Lung (tissue), 12 donors: ENCODE measurements around the gene ATXN1. TPM values are rescaled to one million over a fixed set of nuclear protein-coding genes. Genes with fewer than 3 reads are reported as not detected.

Experiments used
- ATAC-seq: fragments of 200-7000 bp; cut with Tn5 transposase; one replicate; pipeline ENCODE4 v1.9.1; 2020; ENCODE audit warnings: moderate number of reproducible peaks; ENCODE audit not compliant: insufficient read depth, low FRiP score
- DNase-seq, 3 donors: peaks; one replicate each; pipeline ENCODE4 v3.0.0-alpha.2; 2013 to 2017
- H3K27ac ChIP-seq, 2 donors: one replicate each; pipeline ENCODE4 v1.5.1; 2013; ENCODE audit warnings: mild to moderate bottlenecking in 2 of 2, moderate library complexity in 2 of 2, control low read depth in 1 of 2, inconsistent platforms in 1 of 2, low read depth in 1 of 2, low read length in 1 of 2
- H3K27me3 ChIP-seq, 3 donors: one replicate each; pipeline ENCODE4 v1.5.1; 2013; ENCODE audit warnings: low read length in 2 of 3; ENCODE audit not compliant: control insufficient read depth in 3 of 3, insufficient read depth in 3 of 3
- H3K36me3 ChIP-seq, 4 donors: one replicate each; pipeline ENCODE4 v1.5.1; 2013; ENCODE audit warnings: low read length in 4 of 4, mild to moderate bottlenecking in 1 of 4, moderate library complexity in 1 of 4; ENCODE audit not compliant: control insufficient read depth in 4 of 4, insufficient read depth in 4 of 4
- H3K4me1 ChIP-seq, 5 donors: one replicate each; pipeline ENCODE4 v1.5.1; 2013; ENCODE audit warnings: low read length in 5 of 5, mild to moderate bottlenecking in 2 of 5, moderate library complexity in 1 of 5; ENCODE audit not compliant: control insufficient read depth in 5 of 5, insufficient read depth in 5 of 5
- H3K4me3 ChIP-seq: one replicate; pipeline ENCODE4 v1.5.1; 2013; ENCODE audit warnings: mild to moderate bottlenecking, control low read depth, moderate library complexity
- H3K9ac ChIP-seq, 2 donors: one replicate each; pipeline ENCODE4 v1.5.1; 2013; ENCODE audit warnings: low read length in 2 of 2, control low read depth in 1 of 2; ENCODE audit not compliant: insufficient read depth in 1 of 2
- H3K9me3 ChIP-seq, 4 donors: one replicate each; pipeline ENCODE4 v1.5.1; 2013; ENCODE audit warnings: low read length in 3 of 4, mild to moderate bottlenecking in 1 of 4, moderate library complexity in 1 of 4; ENCODE audit not compliant: control insufficient read depth in 4 of 4, insufficient read depth in 3 of 4
- WGBS, 2 donors: extraction: QIAGEN DNeasy Blood & Tissue Kit; methylation state at CpG; one replicate each; pipeline ENCODE4 v1.1.7; 2013; 5-methylcytosine and 5-hydroxymethylcytosine counted together
- polyA plus RNA-seq, 2 donors: library from polyadenylated mRNA; stranded (reverse); fragments of 200-250 nt; gene quantifications; one replicate each; pipeline ENCODE4 v1.2.1, GENCODE V29; 2013
- total RNA-seq, 2 donors: library from RNA; depleted of rRNA in 1 of 2; stranded (reverse); fragments of >200 nt in 1 of 2; gene quantifications; one replicate each; pipeline ENCODE4 v1.2.1, GENCODE V29; 2014 to 2021
- TF ChIP-seq, protein P1 (sequence below): IDR thresholded peaks from 2 replicates; pipeline ENCODE4 v1.5.1; 2012; ENCODE audit warnings: mild to moderate bottlenecking; ENCODE audit errors: control extremely low read depth, extremely low read depth
- donor health status: control.
- donor health status: control.
- donor health status: Bipolar disorder and iron deficiency.
- donor health status: healthy.
- donor health status: DM: yes; HTN: yes; CAD: no.

ATXN1 gene
- total and polyA plus RNA-seq, 4 donors, result 9.7 to 108 (median 34.9) TPM

DNA sequence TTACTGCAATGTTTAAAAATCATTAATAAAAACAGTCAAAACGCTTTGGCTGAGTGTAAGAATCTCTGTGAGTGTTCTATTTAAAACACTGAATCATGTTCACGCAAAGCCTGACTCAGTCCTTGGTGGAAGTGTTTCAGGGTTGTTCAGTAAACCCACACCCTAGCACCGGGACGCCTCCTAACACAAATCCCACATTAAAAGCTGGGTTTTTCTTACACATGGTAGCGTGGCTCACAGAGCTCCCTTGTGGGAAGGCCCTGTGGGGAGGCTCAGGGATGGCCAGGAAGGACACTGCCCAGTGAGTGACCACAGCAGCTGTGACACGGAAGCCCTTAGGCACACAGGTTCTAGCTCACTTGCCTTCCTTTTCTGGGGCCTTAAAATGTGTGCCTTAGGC, 442.7 kb downstream of the ATXN1 start:
- no peak overlapping the region for H3K4me3 ChIP-seq
- H3K9me3 ChIP-seq, result no peaks in the 10 kb centered on the region
- peak overlapping the region; percentile 46 to 80 for H3K27ac ChIP-seq
- H3K36me3 ChIP-seq, result peaks cover 0 to 3% (median under 1%) of the 10 kb centered on the region in 4 donors
- H3K9ac ChIP-seq, result no peak overlapping the region
- H3K4me1 ChIP-seq, result peaks cover 5 to 28% (median 16%) of the 10 kb centered on the region in 5 donors
- TF ChIP-seq, protein P1, sequence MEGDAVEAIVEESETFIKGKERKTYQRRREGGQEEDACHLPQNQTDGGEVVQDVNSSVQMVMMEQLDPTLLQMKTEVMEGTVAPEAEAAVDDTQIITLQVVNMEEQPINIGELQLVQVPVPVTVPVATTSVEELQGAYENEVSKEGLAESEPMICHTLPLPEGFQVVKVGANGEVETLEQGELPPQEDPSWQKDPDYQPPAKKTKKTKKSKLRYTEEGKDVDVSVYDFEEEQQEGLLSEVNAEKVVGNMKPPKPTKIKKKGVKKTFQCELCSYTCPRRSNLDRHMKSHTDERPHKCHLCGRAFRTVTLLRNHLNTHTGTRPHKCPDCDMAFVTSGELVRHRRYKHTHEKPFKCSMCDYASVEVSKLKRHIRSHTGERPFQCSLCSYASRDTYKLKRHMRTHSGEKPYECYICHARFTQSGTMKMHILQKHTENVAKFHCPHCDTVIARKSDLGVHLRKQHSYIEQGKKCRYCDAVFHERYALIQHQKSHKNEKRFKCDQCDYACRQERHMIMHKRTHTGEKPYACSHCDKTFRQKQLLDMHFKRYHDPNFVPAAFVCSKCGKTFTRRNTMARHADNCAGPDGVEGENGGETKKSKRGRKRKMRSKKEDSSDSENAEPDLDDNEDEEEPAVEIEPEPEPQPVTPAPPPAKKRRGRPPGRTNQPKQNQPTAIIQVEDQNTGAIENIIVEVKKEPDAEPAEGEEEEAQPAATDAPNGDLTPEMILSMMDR, result no peak
- 69 to 76% methylated on average over 6 of the region's 6 CpGs for WGBS, 2 donors
- DNase-seq (no peak), ATAC-seq (no peak)
- no peaks in the 10 kb centered on the region for H3K27me3 ChIP-seq

DNA sequence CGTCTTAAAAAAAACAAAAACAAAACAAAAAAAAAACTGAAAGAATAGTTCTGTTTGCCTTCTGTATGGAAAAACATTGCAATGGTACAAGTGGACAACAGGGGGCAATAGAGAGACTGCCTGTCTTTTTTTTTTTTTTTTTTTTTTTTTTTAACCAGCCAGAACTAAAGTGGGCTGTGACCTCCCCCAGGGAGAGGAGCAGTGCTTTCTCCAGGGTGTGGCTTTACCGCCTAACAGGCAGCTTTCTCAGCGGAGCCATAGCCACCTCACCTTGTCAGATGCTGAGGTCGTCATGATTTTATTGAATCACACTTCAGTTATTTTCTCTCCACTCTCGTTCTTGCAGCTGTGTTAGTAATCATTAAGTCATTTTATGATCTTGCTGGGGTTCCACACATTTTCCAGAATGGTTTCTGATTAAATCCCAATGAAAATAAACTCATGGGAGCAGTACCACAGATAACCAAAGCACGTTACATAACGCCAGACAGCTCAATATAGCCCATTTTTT, 444.5 kb downstream of the ATXN1 start:
- DNase-seq, result peak in 1 of 3 donors; percentile 46
- H3K36me3 ChIP-seq, result peaks cover 0 to 3% (median 0%) of the 10 kb centered on the region in 4 donors
- H3K27me3 ChIP-seq, result no peaks in the 10 kb centered on the region
- no peak for ATAC-seq
- H3K9ac ChIP-seq, result no peak overlapping the region
- TF ChIP-seq, protein P1, result peak; percentile 29
- H3K27ac ChIP-seq, result peak overlapping the region in 1 of 2 donors; percentile 34
- H3K9me3 ChIP-seq, result no peaks in the 10 kb centered on the region
- WGBS, 2 donors, result 65 to 73% methylated on average over 7 of the region's 7 CpGs
- peaks cover 5 to 25% (median 11%) of the 10 kb centered on the region in 5 donors for H3K4me1 ChIP-seq
- H3K4me3 ChIP-seq, result no peak overlapping the region

DNA sequence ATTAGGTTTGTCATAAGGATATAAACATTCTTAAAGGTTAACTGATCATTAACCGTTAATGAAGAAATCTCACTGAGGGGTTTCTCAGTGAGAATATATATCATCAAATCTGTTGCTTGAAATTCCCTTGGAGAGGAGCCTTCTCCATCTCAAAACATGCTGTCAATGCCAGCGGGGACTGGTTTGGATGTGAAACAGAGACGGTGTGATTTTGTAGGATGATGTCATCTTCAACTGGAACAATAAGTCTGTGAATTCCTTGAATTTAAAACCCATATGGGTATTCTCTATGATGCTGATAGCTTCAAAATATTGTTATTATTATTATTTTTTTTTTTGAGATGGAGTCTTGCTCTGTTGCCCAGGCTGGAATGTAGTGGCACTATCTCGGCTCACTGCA, 447.0 kb downstream of the ATXN1 start:
- H3K9me3 ChIP-seq, result no peaks in the 10 kb centered on the region
- peaks cover 0 to 3% (median under 1%) of the 10 kb centered on the region in 4 donors for H3K36me3 ChIP-seq
- H3K27me3 ChIP-seq, result no peaks in the 10 kb centered on the region
- no peak overlapping the region for H3K9ac ChIP-seq
- WGBS, 2 donors, result 94 to 98% methylated on average over 4 of the region's 4 CpGs
- ATAC-seq (no peak), DNase-seq (no peak)
- H3K4me1 ChIP-seq, result peaks cover 0 to 11% (median 1%) of the 10 kb centered on the region in 5 donors
- TF ChIP-seq, protein P1, result no peak
- H3K4me3 ChIP-seq, result no peak overlapping the region
- no peak overlapping the region for H3K27ac ChIP-seq

DNA sequence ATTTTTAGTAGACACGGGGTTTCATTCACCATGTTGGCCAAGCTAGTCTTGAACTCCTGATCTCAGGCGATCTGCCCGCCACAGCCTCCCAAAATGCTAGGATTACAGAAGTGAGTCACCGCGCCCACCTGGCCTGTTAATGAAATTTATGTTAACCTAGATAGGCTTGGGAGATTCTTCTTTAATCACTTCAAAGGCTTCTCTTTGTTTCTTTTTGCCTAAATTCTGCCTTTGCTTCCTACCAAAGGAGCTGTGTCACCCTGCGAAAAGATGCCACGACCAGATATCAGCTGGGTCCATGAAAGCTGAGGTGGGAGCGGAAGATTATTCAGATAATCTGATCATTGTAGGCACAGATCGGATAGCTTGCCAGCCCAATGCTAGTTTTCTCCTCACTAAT, 447.5 kb downstream of the ATXN1 start:
- Histone ChIP-seq H3K9me3 (no peaks in the 10 kb centered on the region), H3K27me3 (no peaks in the 10 kb centered on the region), H3K4me3 (no peak overlapping the region), H3K27ac (no peak overlapping the region), H3K9ac (no peak overlapping the region), H3K4me1 (peaks cover 0 to 6% (median 0%) of the 10 kb centered on the region in 5 donors), H3K36me3 (peaks cover 0 to 3% (median under 1%) of the 10 kb centered on the region in 4 donors)
- DNase-seq (no peak), ATAC-seq (no peak)
- TF ChIP-seq, protein P1, result no peak
- WGBS, 2 donors, result 95 to 96% methylated on average over 9 of the region's 9 CpGs
